Lung (tissue), 12 donors: ENCODE results near the gene DHX34. TPM values are rescaled to one million over a fixed set of nuclear protein-coding genes. Genes with fewer than 3 reads are reported as not detected.

Experiments
- ATAC-seq: fragments of 200-7000 bp; cut with Tn5 transposase; one replicate; pipeline ENCODE4 v1.9.1; 2020; ENCODE audit warnings: moderate number of reproducible peaks; ENCODE audit not compliant: insufficient read depth, low FRiP score
- DNase-seq, 3 donors: peaks; one replicate each; pipeline ENCODE4 v3.0.0-alpha.2; 2013 to 2017
- H3K27ac ChIP-seq, 2 donors: one replicate each; pipeline ENCODE4 v1.5.1; 2013; ENCODE audit warnings: mild to moderate bottlenecking in 2 of 2, moderate library complexity in 2 of 2, control low read depth in 1 of 2, inconsistent platforms in 1 of 2, low read depth in 1 of 2, low read length in 1 of 2
- H3K27me3 ChIP-seq, 3 donors: one replicate each; pipeline ENCODE4 v1.5.1; 2013; ENCODE audit warnings: low read length in 2 of 3; ENCODE audit not compliant: control insufficient read depth in 3 of 3, insufficient read depth in 3 of 3
- H3K36me3 ChIP-seq, 4 donors: one replicate each; pipeline ENCODE4 v1.5.1; 2013; ENCODE audit warnings: low read length in 4 of 4, mild to moderate bottlenecking in 1 of 4, moderate library complexity in 1 of 4; ENCODE audit not compliant: control insufficient read depth in 4 of 4, insufficient read depth in 4 of 4
- H3K4me1 ChIP-seq, 5 donors: one replicate each; pipeline ENCODE4 v1.5.1; 2013; ENCODE audit warnings: low read length in 5 of 5, mild to moderate bottlenecking in 2 of 5, moderate library complexity in 1 of 5; ENCODE audit not compliant: control insufficient read depth in 5 of 5, insufficient read depth in 5 of 5
- H3K4me3 ChIP-seq: one replicate; pipeline ENCODE4 v1.5.1; 2013; ENCODE audit warnings: mild to moderate bottlenecking, control low read depth, moderate library complexity
- H3K9ac ChIP-seq, 2 donors: one replicate each; pipeline ENCODE4 v1.5.1; 2013; ENCODE audit warnings: low read length in 2 of 2, control low read depth in 1 of 2; ENCODE audit not compliant: insufficient read depth in 1 of 2
- H3K9me3 ChIP-seq, 4 donors: one replicate each; pipeline ENCODE4 v1.5.1; 2013; ENCODE audit warnings: low read length in 3 of 4, mild to moderate bottlenecking in 1 of 4, moderate library complexity in 1 of 4; ENCODE audit not compliant: control insufficient read depth in 4 of 4, insufficient read depth in 3 of 4
- WGBS, 2 donors: extraction: QIAGEN DNeasy Blood & Tissue Kit; methylation state at CpG; one replicate each; pipeline ENCODE4 v1.1.7; 2013; 5-methylcytosine and 5-hydroxymethylcytosine counted together
- polyA plus RNA-seq, 2 donors: library from polyadenylated mRNA; stranded (reverse); fragments of 200-250 nt; gene quantifications; one replicate each; pipeline ENCODE4 v1.2.1, GENCODE V29; 2013
- total RNA-seq, 2 donors: library from RNA; depleted of rRNA in 1 of 2; stranded (reverse); fragments of >200 nt in 1 of 2; gene quantifications; one replicate each; pipeline ENCODE4 v1.2.1, GENCODE V29; 2014 to 2021
- TF ChIP-seq, protein P1 (sequence below): IDR thresholded peaks from 2 replicates; pipeline ENCODE4 v1.5.1; 2012; ENCODE audit warnings: mild to moderate bottlenecking; ENCODE audit errors: control extremely low read depth, extremely low read depth
- donor health status: control.
- donor health status: control.
- donor health status: Bipolar disorder and iron deficiency.
- donor health status: healthy.
- donor health status: DM: yes; HTN: yes; CAD: no.

DHX34 gene
- total and polyA plus RNA-seq, 4 donors = 13.5 to 24.2 (median 16.5) TPM

DNA sequence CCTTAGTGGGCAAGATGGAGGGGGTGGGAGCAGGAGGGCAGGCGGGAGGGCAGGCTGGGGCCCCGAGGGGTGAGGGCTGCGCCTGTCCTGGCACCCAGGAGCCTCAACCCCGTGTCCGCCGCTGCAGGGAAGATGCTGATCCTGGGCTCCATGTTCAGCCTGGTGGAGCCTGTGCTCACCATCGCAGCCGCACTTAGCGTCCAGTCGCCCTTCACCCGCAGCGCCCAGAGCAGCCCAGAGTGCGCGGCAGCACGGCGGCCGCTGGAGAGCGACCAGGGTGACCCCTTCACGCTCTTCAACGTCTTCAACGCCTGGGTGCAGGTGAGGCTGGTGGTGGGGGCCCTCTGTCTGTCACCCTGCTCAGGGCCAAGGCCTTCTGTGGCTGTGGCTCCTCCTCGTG lies 23.5 kb downstream of the DHX34 start:
- Histone ChIP-seq H3K27ac (no peak overlapping the region), H3K4me1 (no peaks in the 10 kb centered on the region), H3K9me3 (no peaks in the 10 kb centered on the region), H3K27me3 (no peaks in the 10 kb centered on the region), H3K9ac (no peak overlapping the region), H3K36me3 (peaks cover 14 to 66% (median 32%) of the 10 kb centered on the region in 4 donors), H3K4me3 (no peak overlapping the region)
- no peak for ATAC-seq
- 97 to 98% methylated on average over 19 to 22 of the region's 22 CpGs for WGBS, 2 donors
- TF ChIP-seq, protein P1, sequence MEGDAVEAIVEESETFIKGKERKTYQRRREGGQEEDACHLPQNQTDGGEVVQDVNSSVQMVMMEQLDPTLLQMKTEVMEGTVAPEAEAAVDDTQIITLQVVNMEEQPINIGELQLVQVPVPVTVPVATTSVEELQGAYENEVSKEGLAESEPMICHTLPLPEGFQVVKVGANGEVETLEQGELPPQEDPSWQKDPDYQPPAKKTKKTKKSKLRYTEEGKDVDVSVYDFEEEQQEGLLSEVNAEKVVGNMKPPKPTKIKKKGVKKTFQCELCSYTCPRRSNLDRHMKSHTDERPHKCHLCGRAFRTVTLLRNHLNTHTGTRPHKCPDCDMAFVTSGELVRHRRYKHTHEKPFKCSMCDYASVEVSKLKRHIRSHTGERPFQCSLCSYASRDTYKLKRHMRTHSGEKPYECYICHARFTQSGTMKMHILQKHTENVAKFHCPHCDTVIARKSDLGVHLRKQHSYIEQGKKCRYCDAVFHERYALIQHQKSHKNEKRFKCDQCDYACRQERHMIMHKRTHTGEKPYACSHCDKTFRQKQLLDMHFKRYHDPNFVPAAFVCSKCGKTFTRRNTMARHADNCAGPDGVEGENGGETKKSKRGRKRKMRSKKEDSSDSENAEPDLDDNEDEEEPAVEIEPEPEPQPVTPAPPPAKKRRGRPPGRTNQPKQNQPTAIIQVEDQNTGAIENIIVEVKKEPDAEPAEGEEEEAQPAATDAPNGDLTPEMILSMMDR = no peak
- no peak for DNase-seq

DNA sequence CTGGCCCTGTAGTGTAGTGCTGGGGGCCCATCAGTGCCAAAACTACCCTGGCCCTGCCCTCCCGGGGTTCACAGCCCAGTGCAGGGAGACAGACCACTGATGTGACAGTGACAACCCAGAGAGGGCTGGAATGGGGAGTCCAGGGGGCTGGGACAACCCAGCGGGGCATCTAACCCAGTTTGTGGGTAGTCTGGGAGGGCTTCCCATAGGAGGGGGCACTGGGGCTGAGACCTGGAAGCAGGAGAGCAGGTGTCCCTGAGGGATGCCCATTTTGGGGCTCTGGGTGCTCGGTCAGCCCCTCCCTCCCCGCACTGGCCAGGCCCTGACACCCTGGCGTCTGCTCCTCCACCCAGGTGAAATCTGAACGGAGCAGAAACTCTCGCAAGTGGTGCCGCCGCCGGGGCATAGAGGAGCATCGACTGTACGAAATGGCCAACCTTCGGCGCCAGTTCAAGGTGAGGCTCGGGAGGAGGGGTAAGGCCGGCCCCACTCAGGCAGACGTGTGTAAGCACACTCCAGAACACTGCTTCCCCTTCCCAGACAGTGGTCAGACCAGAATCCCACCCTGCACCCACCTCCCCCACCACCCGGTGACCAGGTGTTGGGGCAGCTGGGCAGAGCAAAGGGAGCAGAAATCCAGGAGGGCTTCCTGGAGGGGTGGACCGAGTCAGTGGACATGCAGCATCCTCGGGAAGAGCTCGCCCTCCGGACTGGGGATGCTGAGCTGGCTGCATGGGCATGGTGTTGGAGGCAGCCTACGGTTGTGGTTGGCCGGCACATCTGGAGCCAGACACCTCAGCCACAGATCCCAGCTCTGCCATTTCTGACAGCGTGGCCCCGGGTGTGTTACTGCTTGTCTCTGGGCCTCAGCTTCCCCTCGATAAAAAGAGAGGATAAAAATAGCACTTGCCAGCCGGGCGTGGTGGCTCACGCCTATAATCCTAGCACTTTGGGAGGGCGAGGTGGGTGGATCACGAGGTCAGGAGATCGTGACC lies 24.4 kb downstream of the DHX34 start:
- H3K9me3 ChIP-seq = no peaks in the 10 kb centered on the region
- H3K9ac ChIP-seq = no peak overlapping the region
- H3K4me3 ChIP-seq = no peak overlapping the region
- DNase-seq (no peak), ATAC-seq (no peak)
- H3K27me3 ChIP-seq = no peaks in the 10 kb centered on the region
- TF ChIP-seq, protein P1 = no peak
- 93 to 94% methylated on average over 33 of the region's 33 CpGs for WGBS, 2 donors
- peaks cover 16 to 75% (median 32%) of the 10 kb centered on the region in 4 donors for H3K36me3 ChIP-seq
- no peaks in the 10 kb centered on the region for H3K4me1 ChIP-seq
- no peak overlapping the region for H3K27ac ChIP-seq

- H3K27ac ChIP-seq = no peak overlapping the region
- no peak overlapping the region for H3K9ac ChIP-seq
- DNase-seq (no peak), ATAC-seq (no peak)
- WGBS, 2 donors = 96% methylated on average over 30 of the region's 30 CpGs
- no peak overlapping the region for H3K4me3 ChIP-seq
- H3K9me3 ChIP-seq = peaks cover 0 to 3% (median 0%) of the 10 kb centered on the region in 4 donors
- TF ChIP-seq, protein P1 = no peak
- H3K27me3 ChIP-seq = no peaks in the 10 kb centered on the region
- peaks cover 16 to 74% (median 35%) of the 10 kb centered on the region in 4 donors for H3K36me3 ChIP-seq
- no peaks in the 10 kb centered on the region for H3K4me1 ChIP-seq
Measured at GRCh38 chr19:47374876-47375693, 26.0 kb downstream of the DHX34 start.
